ENCODE measurements around the gene PERM1.
"Not testable (repeated sequence)": the region's sequence is repeated elsewhere in the genome, so short reads cannot be mapped to it uniquely, and the experiment has no call there.

PERM1 gene

DNA sequence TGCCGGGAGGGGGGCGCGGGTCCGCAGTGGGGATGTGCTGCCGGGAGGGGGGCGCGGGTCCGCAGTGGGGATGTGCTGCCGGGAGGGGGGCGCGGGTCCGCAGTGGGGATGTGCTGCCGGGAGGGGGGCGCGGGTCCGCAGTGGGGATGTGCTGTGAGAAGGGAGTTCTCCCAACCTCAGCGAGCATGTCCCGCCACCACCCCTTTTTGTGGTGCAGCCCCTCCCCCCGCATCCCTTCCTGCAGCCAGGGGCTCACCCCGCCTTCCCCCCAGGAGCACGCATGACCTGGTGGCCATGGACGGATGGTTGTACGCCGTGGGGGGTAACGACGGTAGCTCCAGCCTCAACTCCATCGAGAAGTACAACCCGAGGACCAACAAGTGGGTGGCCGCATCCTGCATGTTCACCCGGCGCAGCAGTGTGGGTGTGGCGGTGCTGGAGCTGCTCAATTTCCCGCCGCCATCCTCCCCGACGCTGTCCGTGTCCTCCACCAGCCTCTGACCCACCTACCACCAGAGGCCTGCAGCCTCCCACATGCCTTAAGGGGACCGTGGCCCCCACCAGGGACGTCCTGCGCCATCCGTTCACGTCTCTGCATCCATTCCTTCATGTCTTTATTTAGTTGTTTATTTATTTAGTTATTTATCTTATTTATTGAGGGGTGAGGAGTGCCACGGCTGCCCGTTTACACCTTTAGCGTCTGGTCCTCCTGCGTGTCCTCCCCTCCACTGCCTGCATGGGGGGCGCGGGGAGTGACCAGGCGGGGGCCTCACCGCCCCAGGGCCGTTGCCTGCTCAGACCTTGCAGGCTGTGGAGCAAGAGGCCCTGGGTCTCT, 17.0 kb downstream of the PERM1 start:
- DNase-seq = no peak

- DNase-seq = no peak
Measured at GRCh38 chr1:963746-964525, 18.0 kb downstream of the PERM1 start.

GRCh38 chr1:963301-963651, 18.6 kb downstream of the PERM1 start:
- no peak for DNase-seq

- no peak for DNase-seq
Measured at GRCh38 chr1:962381-963300, 19.3 kb downstream of the PERM1 start.

GRCh38 chr1:961132-961669, 20.7 kb downstream of the PERM1 start:
- DNase-seq = no peak

DNA sequence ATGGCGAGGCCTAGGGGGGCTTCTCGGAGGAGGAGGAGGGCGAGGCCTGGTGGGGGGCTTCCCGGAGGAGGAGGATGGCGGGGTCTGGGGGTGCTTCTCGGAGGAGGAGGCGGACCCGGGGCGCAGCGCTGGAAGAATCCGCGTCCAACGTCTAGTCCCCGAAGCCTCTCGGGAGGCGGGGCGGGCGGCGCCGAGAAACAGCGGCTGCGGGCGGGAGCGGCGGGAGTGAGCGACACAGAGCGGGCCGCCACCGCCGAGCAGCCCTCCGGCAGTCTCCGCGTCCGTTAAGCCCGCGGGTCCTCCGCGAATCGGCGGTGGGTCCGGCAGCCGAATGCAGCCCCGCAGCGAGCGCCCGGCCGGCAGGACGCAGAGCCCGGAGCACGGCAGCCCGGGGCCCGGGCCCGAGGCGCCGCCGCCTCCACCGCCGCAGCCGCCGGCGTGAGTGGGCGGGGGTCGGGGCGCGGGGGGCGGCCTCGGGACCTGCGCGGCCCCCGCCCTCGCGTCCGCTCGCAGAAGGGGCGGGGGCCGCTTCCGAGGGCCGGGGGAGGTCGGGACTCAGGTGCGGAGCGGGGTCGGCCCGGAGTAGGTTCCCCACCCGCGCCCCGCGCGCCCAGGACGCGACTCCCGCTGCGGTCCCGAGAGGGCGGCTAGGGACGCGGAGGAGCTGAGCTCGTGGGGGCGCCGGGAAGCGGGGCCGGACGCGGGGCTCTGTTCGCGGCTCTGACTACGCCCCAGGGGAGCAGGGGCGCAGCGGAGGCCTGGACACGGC, 21.3 kb downstream of the PERM1 start, which contains the start of gene KLHL17:
KLHL17 (plus strand) TSS at position 222 of the 769 bp plus-strand sequence; CDS start at position 332, 110 bp downstream.
- peak; percentile 91 for DNase-seq

DNA sequence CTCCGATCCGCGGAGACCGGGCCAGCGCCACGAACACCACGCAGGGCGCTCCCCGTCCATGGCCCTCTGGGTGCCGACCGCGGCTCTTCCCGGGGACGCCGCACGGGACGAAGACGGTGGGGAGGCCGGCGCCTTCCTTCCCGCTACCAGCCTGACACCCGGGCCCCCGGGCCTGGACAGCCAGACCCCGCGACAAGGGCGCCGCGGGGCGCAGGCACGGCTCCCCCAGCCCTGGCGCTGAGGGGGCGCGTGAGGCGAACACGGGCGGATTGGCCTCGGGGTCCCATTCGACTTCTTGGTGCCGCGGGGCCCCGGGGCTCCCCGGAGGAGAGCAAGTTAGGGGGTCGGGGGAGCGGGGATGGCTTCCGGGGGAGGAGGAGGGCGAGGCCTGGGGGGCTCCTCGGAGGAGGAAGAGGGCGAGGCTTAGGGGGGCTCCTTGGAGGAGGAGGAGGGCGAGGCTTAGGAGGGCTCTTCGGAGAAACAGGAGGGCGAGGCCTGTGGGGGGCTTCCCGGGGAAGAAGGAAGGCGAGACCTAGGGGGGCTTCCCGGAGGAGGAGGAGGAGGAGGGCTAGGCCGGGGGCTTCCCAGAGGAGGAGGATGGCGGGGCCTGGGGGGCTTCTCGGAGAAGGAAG, 22.0 kb downstream of the PERM1 start:
- DNase-seq = peak; percentile 78

- peak; percentile 100 for DNase-seq
Measured at GRCh38 chr1:958823-959730, 22.8 kb downstream of the PERM1 start, which contains the start of gene NOC2L. Gene NOC2L, minus strand, starts transcription at chr1:959256. Its CDS starts 16 bp downstream, at chr1:959240.

- no peak for DNase-seq
Measured at GRCh38 chr1:956636-957035, 25.3 kb downstream of the PERM1 start.

GRCh38 chr1:955474-955873, 26.4 kb downstream of the PERM1 start:
- DNase-seq = no peak

DNA sequence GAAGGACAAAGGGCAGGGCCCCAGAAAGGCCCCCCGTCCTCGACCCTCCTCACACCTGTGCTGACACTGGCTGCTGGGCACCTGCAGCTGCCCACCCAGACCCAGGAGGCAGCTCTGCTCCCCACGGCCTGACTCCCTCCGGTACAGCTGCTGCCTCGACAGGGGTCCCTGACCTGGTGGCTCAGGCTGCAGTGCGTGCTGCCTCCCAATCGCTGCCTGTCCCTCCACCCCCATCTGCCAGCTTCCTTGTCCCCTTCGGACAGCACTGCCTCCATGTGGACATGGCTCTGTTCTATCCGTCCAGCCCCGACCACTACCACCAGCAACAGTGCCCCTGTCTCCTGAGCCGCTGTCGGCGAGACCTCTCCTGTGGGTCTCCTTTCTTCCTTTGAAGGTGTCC, 27.0 kb downstream of the PERM1 start:
- DNase-seq = no peak

DNA sequence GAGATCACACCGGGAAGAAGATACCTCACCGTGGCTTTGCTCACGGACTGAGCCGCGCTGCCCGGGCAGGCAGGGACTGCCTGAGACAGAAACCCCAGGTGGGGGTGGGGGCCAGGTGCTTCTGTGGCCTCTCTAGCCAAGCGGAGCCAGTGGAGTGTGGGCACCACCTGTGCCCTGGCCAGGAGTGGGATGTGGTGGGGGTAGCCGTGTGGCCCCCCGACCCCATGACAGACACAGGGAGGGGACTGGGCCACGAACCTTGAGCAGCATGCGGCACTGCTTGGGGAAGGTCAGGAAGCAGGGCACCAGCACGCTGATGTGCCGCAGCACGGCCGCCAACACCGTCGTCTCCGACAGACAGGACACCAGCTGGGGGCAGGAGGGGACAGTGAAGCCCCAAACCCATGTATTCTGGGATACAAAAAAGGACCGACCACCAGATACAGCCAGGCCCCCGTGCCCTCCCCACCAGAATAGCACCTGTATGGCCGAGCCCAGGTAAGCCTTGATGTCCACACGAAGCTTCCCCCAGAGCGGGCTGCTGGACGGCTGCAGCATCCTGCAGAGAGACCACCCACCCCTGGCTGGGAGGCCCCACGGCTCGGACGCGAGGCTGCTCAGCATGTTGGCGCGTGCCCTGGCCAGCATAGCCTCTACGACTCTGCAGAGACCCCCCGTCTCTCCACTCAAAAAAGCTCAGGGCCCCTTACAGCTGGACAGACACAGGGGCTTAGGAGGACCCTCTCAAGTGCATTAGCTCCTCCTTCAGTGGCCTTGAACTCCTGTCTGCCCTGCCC, 28.2 kb downstream of the PERM1 start:
- DNase-seq = no peak

DNA sequence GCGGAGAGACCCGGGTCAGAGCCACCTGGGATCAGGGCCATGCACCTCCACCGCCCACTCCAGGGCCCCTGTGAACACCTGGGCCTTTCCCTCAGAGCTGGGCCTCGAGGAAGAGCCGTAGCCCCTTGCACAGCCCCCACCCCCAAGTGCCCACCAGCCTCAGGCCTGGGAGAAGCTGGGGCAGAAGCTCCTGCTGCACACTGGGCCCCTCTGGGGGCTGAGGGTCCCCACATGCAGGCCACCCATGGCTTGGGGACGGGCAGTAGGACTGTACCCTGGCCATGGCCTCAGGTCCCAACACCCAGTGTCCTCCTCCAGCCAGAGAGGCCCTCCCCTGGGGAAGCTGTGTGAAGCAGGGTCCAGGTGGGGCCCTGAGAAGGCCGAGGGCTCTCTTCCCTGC, 29.3 kb downstream of the PERM1 start:
- no peak for DNase-seq

DNA sequence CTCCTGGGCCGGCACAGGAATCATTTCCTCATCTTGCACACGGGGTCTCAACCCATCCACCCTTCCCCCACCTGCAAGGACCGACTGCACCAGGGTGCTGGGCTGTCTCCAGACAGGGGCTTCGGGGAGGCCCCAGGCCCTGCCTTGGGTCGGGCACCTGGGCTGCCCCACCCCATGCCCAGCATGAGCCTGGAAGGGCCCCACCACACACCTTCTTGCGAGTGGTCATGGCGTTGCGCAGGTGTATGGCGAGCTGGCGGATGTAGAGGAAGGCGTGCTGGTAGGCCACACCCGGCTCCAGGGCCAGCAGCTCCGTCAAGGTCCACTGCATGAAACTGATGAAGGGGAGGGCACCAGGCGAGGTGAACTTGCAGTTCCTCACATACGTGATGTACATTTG, 29.7 kb downstream of the PERM1 start:
- no peak for DNase-seq

- DNase-seq = no peak
Measured at GRCh38 chr1:951364-951763, 30.5 kb downstream of the PERM1 start.

- DNase-seq = no peak
Measured at GRCh38 chr1:950881-951280, 31.0 kb downstream of the PERM1 start.

- no peak for DNase-seq
Measured at GRCh38 chr1:950268-950667, 31.6 kb downstream of the PERM1 start.

DNA sequence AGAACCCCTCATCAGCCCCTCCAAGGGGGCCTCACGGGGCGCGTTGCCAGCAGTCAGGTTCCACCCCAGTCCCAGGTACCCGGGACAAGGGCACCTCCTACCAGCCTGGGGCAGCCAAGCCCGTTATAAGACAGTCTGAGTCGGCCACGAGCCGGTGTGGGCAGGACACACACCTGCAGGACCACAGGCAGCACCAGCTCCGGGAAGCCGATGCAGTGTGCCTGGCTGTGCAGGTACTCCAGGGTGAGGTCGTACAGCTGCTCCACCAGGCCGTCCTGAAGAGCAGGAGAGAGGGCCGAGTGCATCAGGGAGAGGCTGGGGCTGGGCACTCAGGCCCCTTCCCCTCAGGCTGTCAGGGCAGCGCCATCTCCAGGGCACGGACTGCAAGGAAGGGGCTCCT, 33.9 kb downstream of the PERM1 start:
- DNase-seq = no peak

DNA sequence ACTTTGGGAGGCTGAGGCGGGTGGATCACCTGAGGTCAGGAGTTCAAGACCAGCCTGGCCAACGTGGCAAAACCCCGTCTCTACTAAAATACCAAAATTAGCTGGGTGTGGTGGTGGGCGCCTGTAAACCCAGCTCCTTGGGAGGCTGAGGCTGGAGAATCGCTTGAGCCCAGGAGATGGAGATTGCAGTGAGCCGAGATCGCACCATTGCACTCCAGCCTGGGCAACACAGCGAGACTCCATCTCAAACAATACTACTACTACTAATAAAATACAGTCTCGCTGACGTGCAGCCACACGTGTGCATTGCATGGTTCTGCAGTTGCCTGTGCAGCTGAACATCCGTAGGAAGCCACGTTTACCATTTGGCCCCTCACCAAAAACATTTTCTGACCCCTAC, 35.1 kb downstream of the PERM1 start:
- DNase-seq = not testable (repeated sequence)
